BLaER1 treated with 17β-estradiol and CSF1 and Interleukin-3, amounts not matched to agents 10 nM and 100 nM (cell line): ENCODE results near the gene TOMM6.
"Not testable (repeated sequence)": the region's sequence is repeated elsewhere in the genome, so short reads cannot be mapped to it uniquely, and the experiment has no call there.

Experiments
- H3K27ac ChIP-seq, 11 experiments: shearing (Covaris generic); formaldehyde crosslinking; 2 replicates each; pipeline ENCODE4 v1.8.1; 2022
- H3K27me3 ChIP-seq, 11 experiments: shearing (Covaris generic); formaldehyde crosslinking; 2 replicates each; pipeline ENCODE4 v1.8.1; 2022
- H3K36me3 ChIP-seq, 11 experiments: shearing (Covaris generic); formaldehyde crosslinking; 2 replicates each; pipeline ENCODE4 v1.8.1; 2022
- H3K4me1 ChIP-seq, 10 experiments: shearing (Covaris generic); formaldehyde crosslinking; 2 replicates each; pipeline ENCODE4 v1.8.1; 2022
- H3K4me2 ChIP-seq, 11 experiments: shearing (Covaris generic); formaldehyde crosslinking; 2 replicates each; pipeline ENCODE4 v1.8.1; 2022
- H3K4me3 ChIP-seq, 10 experiments: shearing (Covaris generic); formaldehyde crosslinking; 2 replicates each; pipeline ENCODE4 v1.8.1; 2022
- H3K9ac ChIP-seq, 11 experiments: shearing (Covaris generic); formaldehyde crosslinking; 2 replicates each; pipeline ENCODE4 v1.8.1; 2022
- H3K9me3 ChIP-seq, 11 experiments: shearing (Covaris generic); formaldehyde crosslinking; replicated peaks in 1 of 11; 2 replicates each; pipeline ENCODE4 v1.8.1; 2022
- H4K20me1 ChIP-seq, 11 experiments: shearing (Covaris generic); formaldehyde crosslinking; 2 replicates each; pipeline ENCODE4 v1.8.1; 2022
- Cebpa-rat ChIP-seq, 11 experiments: shearing (Covaris generic); IDR thresholded peaks; 2 replicates each; pipeline ENCODE4 v1.8.1; 2022

The TOMM6 gene

DNA sequence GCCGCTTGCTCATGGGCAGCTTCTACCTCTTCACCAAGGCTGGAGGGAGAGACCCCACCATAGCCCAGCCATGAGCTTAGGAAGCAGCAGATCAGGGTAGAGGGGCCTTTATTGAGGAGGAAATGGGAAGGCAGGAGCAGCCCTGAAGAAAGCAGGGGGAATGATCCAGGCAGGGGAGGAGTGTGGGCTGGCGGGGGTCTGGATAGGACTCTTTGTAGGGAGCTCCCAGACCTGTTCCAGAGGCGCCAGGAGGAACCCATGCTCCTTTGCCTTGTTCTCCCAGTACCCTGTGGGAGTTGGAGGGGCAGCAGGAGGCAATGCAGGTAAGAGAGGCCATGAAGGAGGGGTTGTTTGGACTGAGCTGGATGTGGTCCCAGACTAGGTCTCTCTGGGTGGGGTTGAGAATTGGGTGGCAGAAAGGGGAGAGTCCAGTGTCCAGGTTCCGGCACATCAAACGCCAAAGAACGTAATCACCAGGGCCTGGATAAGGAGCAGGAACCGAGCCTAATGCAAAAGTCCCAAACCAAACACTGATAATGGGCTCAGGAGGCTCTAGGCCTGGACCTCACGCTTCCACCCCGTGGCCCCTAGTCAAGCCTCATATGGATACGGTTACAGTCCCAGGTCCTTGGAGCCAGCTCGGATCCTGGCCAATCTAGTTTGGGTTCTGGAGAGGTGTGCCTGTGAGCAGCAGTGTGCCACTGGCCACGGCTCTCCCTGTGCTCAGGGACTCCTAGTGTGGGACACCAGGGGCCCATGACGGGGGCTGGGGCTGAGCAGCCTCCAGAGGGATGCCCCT, 28.2 kb upstream of the TOMM6 start:
- H4K20me1 ChIP-seq = no peaks in the 10 kb centered on the region

DNA sequence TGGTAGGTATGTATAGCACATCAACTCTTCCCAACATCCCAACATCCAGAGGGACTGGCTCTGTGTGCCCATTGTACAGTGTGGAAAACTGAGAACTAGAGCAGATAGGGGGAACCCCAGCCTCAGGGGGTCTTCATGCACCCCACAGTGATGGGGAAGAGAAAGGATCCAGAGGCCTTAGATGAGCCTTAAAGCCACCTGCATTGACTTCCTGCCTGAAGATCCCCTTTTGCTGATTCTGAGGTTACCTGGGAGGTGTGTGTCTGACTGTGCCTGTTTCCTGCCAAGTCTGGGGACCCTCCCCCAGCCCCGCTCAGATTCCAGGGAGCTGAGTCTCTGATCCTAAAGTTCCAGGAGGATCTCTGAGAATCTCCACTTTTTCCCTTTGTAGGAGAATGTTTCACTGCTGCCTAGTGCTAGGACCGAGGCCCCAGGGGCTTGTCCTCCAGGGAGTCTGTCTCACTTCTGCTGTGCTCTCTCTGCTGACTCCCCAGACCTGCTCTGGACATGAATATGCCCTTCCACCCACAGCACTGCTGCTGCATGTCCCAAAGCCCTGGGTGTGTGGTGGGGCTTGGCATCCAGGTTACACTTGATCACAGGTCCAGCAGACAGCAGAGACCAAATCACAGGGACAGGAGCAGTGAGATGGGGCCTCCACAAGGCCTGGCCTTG, 27.5 kb upstream of the TOMM6 start:
- H3K27ac ChIP-seq = no peak overlapping the region
- H3K4me3 ChIP-seq = no peak overlapping the region
- no peaks in the 10 kb centered on the region for H3K27me3 ChIP-seq
- H3K4me2 ChIP-seq = no peak overlapping the region
- peaks cover 7 to 41% (median 26%) of the 10 kb centered on the region in 10 experiments; a peak in 17 of 20 replicates for H3K4me1 ChIP-seq
- no peaks in the 10 kb centered on the region for H3K9me3 ChIP-seq
- peak overlapping the region in 3 of 11 experiments; percentile 11 to 13 (median 13); a peak in 2 of 22 replicates for H3K9ac ChIP-seq
- no peaks in the 10 kb centered on the region for H3K36me3 ChIP-seq
- no peak for TF ChIP-seq Cebpa-rat (IDR thresholded peaks at IDR 0.05)
- no peaks in the 10 kb centered on the region for H4K20me1 ChIP-seq

More for the DNA sequence above, 28.2 kb upstream of the TOMM6 start:
- no peak overlapping the region for H3K4me3 ChIP-seq
- H3K27ac ChIP-seq = no peak overlapping the region
- TF ChIP-seq Cebpa-rat (IDR thresholded peaks at IDR 0.05) = no peak
- no peaks in the 10 kb centered on the region for H3K9me3 ChIP-seq
- no peak overlapping the region for H3K4me2 ChIP-seq
- H3K4me1 ChIP-seq = peaks cover 7 to 41% (median 26%) of the 10 kb centered on the region in 10 experiments; a peak in 17 of 20 replicates
- no peak overlapping the region for H3K9ac ChIP-seq
- no peaks in the 10 kb centered on the region for H3K27me3 ChIP-seq
- no peaks in the 10 kb centered on the region for H3K36me3 ChIP-seq

DNA sequence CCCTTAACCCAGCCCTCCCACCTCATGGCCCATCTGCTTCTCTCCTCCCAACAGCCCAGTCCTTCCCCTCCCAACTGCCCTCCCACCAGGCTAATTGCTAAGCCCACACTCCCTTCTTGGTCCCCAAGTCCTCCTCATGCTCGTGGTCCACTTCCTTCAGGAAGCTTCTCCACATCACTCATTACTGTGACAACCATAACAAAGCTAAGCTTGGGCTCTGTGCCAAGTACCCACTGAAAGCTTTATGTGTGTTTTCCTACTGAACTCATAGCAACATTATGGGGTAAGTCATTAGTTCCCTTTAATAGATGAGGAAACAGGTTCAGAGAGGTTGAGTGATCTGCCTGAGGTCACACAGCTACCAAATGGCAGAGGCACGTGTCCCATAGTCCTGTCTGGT, 24.0 kb upstream of the TOMM6 start:
- Histone ChIP-seq H3K4me1 (peaks cover 4 to 28% (median 16%) of the 10 kb centered on the region in 10 experiments), H3K36me3 (no peaks in the 10 kb centered on the region), H3K4me3 (no peak overlapping the region), H3K9me3 (no peaks in the 10 kb centered on the region), H3K4me2 (no peak overlapping the region), H3K9ac (no peak overlapping the region), H3K27ac (no peak overlapping the region), H4K20me1 (no peaks in the 10 kb centered on the region), H3K27me3 (no peaks in the 10 kb centered on the region)
- no peak for TF ChIP-seq Cebpa-rat (IDR thresholded peaks at IDR 0.05)

DNA sequence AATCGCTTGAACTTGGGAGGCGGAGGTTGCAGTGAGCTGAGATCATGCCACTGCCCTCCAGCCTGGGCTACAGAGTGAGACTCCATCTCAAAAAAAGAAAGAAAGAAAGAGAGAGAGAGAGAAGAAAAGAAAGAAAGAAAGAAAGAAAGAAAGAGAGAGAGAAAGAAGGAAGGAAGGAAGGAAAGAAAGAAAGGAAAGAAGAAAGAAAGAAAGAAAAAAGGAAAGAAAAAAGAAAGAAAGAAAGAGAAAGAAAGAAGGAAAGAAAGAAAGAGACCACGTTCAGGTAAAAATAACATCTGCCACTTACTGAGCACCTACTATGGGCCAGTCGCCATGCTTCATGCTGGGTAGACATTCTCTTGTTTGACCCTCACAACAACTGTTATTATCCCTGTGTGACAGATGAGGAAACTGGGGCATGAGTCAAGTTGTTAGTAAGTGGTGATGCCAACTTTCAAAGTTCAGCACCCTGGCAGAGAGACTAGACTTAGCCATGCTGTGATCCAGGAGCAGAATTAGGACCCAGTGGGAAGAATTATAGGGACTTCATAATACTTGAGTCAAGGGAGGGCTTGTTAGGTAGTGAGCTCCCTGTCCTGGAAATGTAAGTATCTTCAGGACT, 21.3 kb upstream of the TOMM6 start:
- not testable (repeated sequence) for H4K20me1 ChIP-seq, H3K27ac ChIP-seq, H3K4me3 ChIP-seq, H3K9ac ChIP-seq, H3K9me3 ChIP-seq, H3K27me3 ChIP-seq
- Histone ChIP-seq H3K36me3 (peaks cover 5 to 20% (median 11%) of the 10 kb centered on the region in 11 experiments; a peak in 21 of 22 replicates), H3K4me2 (peak overlapping the region in 3 of 11 experiments; percentile 38 to 53 (median 47); a peak in 4 of 22 replicates), H3K4me1 (peaks cover 12 to 31% (median 24%) of the 10 kb centered on the region in 10 experiments)

DNA sequence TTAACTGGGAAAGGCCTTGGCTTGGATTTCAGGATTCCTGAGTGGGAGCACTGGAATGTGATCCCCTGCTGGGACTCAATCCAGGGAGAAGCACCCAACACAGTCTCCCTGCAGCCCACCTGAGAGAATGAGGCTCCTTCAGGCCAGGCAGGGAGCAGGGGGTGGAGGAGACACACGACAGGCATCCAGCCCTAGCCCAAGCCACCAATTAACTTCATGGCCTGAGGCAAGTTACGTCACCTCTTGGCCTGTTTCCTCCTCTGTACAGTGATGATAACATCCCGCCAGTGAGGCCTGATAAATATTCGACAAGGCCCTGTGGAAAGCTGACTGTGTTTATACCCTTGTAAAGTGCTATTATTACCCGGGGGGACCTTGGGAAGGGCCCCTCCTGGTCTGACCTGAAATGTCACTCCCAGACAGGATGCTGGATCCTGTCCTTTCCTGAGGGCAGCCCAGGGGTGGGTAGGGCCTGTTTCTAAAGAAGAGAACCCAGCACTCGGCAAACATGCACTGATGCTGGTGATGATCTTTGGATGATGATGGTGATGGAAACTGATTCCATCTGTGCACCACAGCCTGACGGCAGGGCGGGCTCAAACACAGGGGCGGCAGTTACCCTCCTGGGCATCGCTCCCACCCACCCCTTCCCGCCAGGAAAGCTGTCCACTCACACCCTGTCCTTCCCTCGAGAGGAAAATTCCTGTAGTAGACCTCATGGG, 20.2 kb upstream of the TOMM6 start:
- TF ChIP-seq Cebpa-rat (IDR thresholded peaks at IDR 0.05) = no peak
- no peaks in the 10 kb centered on the region for H3K27me3 ChIP-seq
- H3K27ac ChIP-seq = no peak overlapping the region
- peak overlapping the region in 9 of 11 experiments; percentile 13 to 53 (median 27); a peak in 13 of 22 replicates for H3K4me2 ChIP-seq
- no peak overlapping the region for H3K4me3 ChIP-seq
- H3K4me1 ChIP-seq = peaks cover 12 to 31% (median 24%) of the 10 kb centered on the region in 10 experiments
- H3K9me3 ChIP-seq = no peaks in the 10 kb centered on the region
- no peaks in the 10 kb centered on the region; a peak in 1 of 22 replicates for H4K20me1 ChIP-seq
- no peak overlapping the region for H3K9ac ChIP-seq
- H3K36me3 ChIP-seq = peaks cover 16 to 31% (median 22%) of the 10 kb centered on the region in 11 experiments

DNA sequence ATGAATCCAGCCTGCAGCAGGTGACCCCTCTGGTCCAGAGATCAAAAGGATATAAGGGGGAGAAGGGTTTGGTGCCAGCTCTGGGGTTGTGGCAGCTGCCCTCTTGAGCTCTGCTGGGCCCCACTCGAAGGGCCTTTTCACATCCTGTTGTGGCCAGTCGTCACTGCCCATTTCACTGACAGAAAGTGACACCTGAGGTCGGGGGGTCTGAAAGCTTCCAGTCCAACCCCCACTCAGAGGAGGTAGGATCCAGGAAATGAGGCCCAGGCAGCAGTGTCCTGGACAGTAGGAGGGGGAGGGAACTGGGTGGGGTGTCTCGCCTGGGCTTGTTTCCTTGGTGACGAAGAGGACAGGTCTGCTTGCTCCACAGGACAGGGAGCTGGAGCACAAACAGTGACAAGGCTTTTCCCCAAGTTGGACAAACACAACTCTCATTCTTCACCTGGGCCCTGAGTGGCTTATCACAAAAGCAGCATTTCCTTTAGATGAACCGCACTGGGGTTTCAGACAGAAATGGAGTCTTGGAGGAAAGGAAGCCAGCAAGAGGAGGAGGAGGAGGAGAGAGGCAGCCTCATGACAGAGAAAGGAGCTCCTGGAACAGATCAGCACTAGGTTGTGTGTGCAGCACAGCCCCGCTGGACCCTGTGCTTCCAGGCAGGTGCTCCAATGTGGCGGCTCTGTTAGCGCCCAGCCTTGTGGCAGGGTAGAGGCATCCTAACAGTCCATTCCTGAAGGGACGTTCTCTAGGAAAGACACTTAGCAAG, 18.8 kb upstream of the TOMM6 start:
- no peaks in the 10 kb centered on the region for H3K9me3 ChIP-seq
- peaks cover 12 to 31% (median 24%) of the 10 kb centered on the region in 10 experiments for H3K4me1 ChIP-seq
- H3K9ac ChIP-seq = peak overlapping the region in 4 of 11 experiments; percentile 4 to 48 (median 10); a peak in 4 of 22 replicates
- peak overlapping the region in 1 of 11 experiments; percentile 22; a peak in 1 of 22 replicates for H3K27ac ChIP-seq
- H3K27me3 ChIP-seq = no peaks in the 10 kb centered on the region
- peak overlapping the region; percentile 18 to 57 (median 47); a peak in 20 of 22 replicates for H3K4me2 ChIP-seq
- H3K36me3 ChIP-seq = peaks cover 31 to 44% (median 35%) of the 10 kb centered on the region in 11 experiments
- no peak overlapping the region for H3K4me3 ChIP-seq
- no peaks in the 10 kb centered on the region; a peak in 1 of 22 replicates for H4K20me1 ChIP-seq
- no peak for TF ChIP-seq Cebpa-rat (IDR thresholded peaks at IDR 0.05)

DNA sequence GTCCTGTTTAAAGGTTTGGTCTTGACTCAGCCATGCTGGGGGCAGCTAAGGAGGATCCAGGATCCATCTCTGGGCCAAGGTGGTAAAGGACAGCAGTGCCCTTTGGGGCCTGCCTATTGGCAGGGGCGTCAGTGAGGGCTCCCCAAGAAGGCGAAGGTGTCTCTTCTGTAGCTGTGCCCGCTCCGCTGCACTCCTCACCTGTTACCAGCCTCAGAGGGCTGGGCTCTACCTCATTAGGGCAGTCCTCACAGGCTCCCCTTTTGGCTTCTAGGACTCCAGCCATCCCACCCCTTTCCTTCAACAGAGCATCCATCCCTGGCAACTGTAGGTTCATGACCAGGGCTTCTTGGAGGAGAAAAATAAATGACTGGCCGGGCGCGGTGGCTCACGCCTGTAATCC, 18.1 kb upstream of the TOMM6 start:
- H3K36me3 ChIP-seq = peaks cover 35 to 50% (median 40%) of the 10 kb centered on the region in 11 experiments
- peak overlapping the region in 9 of 11 experiments; percentile 27 to 57 (median 50); a peak in 6 of 22 replicates for H3K4me2 ChIP-seq
- H3K9ac ChIP-seq = 0 out of 22 replicates have a peak overlapping the region, but pooled peaks of 1 of the 11 experiments have one; percentile 4
- no peaks in the 10 kb centered on the region for H3K27me3 ChIP-seq
- no peak overlapping the region for H3K4me3 ChIP-seq
- peaks cover 12 to 31% (median 24%) of the 10 kb centered on the region in 10 experiments for H3K4me1 ChIP-seq
- peaks cover 0 to 2% (median 0%) of the 10 kb centered on the region in 11 experiments; a peak in 1 of 22 replicates for H4K20me1 ChIP-seq
- H3K27ac ChIP-seq = no peak overlapping the region
- no peak for TF ChIP-seq Cebpa-rat (IDR thresholded peaks at IDR 0.05)
- no peaks in the 10 kb centered on the region for H3K9me3 ChIP-seq
